ENCODE data around the gene CNOT6L. TPM values are rescaled to one million over a fixed set of nuclear protein-coding genes. Genes with fewer than 3 reads are reported as not detected.

Gene CNOT6L
- total and polyA plus RNA-seq, 2 donors (not counting 1 experiment from before 2014, with no cell fraction given) = 11.4 to 12.7 TPM

DNA sequence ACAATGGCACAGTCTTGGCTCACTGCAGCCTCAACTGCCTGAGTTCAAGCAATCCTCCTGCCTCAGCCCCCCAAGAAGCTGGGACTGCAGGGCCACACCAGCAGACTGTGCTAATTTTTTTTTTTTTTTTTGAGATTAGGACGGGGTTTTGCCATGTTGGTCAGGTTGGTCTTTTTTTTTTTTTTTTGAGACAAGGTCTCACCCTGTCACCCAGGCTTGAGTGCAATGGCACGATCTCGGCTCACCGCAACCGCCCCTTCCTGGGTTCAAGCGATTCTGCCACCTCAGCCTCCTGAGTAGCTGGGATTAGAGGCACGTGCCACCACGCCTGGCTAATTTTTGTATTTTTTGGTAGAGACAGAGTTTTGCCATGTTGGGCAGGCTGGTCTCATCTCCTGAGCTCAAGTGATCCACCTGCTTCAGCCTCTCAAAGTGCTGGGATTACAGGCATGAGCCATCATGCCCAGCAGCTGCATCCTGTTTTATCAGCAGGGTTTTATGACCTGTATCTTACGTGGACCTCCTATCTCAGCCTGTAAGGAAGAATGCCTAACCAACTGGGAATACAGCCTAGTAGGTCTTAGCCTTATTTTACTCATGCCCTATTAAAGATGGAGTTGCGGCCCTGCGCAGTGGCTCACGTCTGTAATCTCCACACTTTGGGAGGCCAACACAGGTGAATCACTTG lies 30.3 kb upstream of the CNOT6L start:
- H2AFZ ChIP-seq (ENCODE audit: low read length) = no peak overlapping the region
- DNase-seq (ENCODE audit: low read depth in 2 of 2) = no peak
- no peak overlapping the region for H3K4me3 ChIP-seq (replicated peaks in 1 of 4; ENCODE audit: control extremely low read depth in 1 of 4, insufficient read depth in 1 of 4, low read depth in 3 of 4, low read length in 4 of 4)
- no peak for TF ChIP-seq EZH2 (IDR thresholded peaks at IDR 0.05; ENCODE audit: low read length, missing control alignments)
- TF ChIP-seq, protein P1, sequence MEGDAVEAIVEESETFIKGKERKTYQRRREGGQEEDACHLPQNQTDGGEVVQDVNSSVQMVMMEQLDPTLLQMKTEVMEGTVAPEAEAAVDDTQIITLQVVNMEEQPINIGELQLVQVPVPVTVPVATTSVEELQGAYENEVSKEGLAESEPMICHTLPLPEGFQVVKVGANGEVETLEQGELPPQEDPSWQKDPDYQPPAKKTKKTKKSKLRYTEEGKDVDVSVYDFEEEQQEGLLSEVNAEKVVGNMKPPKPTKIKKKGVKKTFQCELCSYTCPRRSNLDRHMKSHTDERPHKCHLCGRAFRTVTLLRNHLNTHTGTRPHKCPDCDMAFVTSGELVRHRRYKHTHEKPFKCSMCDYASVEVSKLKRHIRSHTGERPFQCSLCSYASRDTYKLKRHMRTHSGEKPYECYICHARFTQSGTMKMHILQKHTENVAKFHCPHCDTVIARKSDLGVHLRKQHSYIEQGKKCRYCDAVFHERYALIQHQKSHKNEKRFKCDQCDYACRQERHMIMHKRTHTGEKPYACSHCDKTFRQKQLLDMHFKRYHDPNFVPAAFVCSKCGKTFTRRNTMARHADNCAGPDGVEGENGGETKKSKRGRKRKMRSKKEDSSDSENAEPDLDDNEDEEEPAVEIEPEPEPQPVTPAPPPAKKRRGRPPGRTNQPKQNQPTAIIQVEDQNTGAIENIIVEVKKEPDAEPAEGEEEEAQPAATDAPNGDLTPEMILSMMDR (conservative IDR thresholded peaks at IDR 0.05 in 1 of 2, IDR thresholded peaks at IDR 0.05 in 1 of 2; ENCODE audit: low read depth in 1 of 2, low read length in 2 of 2) = no peak
- H3K79me2 ChIP-seq (ENCODE audit: control insufficient read depth, insufficient read depth, low read length) = no peaks in the 10 kb centered on the region
- no peaks in the 10 kb centered on the region for H3K27me3 ChIP-seq (ENCODE audit: control insufficient read depth, insufficient read depth, low read length)
- H3K4me1 ChIP-seq (ENCODE audit: control insufficient read depth, extremely low read depth, insufficient read depth, low read length) = no peaks in the 10 kb centered on the region
- H3K4me2 ChIP-seq (ENCODE audit: extremely low read depth, insufficient read depth, low read length) = no peak overlapping the region
- H3K9ac ChIP-seq (ENCODE audit: insufficient read depth, low read length) = no peak overlapping the region
- H4K20me1 ChIP-seq (ENCODE audit: control insufficient read depth, extremely low read depth, insufficient read depth, low read length) = no peaks in the 10 kb centered on the region
- no peaks in the 10 kb centered on the region for H3K36me3 ChIP-seq (ENCODE audit: control insufficient read depth, insufficient read depth, low read length)
- H3K27ac ChIP-seq (ENCODE audit: insufficient read depth, low read length) = no peak overlapping the region
- no peaks in the 10 kb centered on the region for H3K9me3 ChIP-seq (ENCODE audit: control insufficient read depth, insufficient read depth, low read depth, low read length)

DNA sequence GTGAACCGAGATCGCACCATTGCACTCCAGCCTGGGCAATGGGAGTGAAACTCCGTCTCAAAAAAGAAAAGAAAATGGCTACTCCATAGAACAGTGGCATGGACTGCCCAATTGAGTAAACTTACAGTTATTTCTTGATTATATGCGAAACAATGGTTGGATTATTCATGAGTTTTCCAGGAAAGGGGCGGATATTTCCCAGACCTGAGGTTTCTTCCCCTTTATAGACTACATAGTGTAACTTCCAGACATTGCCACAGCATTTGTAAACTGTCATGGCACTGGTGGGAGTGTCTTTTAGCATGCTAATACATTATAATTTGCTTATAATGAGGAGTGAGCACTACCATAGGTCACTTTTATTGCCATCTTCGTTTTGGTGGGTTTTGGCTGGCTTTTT lies 29.3 kb upstream of the CNOT6L start:
- H3K79me2 ChIP-seq (ENCODE audit: control insufficient read depth, insufficient read depth, low read length) = no peaks in the 10 kb centered on the region
- H3K27ac ChIP-seq (ENCODE audit: insufficient read depth, low read length) = no peak overlapping the region
- H3K9ac ChIP-seq (ENCODE audit: insufficient read depth, low read length) = no peak overlapping the region
- H3K4me1 ChIP-seq (ENCODE audit: control insufficient read depth, extremely low read depth, insufficient read depth, low read length) = no peaks in the 10 kb centered on the region
- no peak overlapping the region for H2AFZ ChIP-seq (ENCODE audit: low read length)
- no peak overlapping the region for H3K4me3 ChIP-seq (replicated peaks in 1 of 4; ENCODE audit: control extremely low read depth in 1 of 4, insufficient read depth in 1 of 4, low read depth in 3 of 4, low read length in 4 of 4)
- no peaks in the 10 kb centered on the region for H3K27me3 ChIP-seq (ENCODE audit: control insufficient read depth, insufficient read depth, low read length)
- no peak overlapping the region for H3K4me2 ChIP-seq (ENCODE audit: extremely low read depth, insufficient read depth, low read length)
- no peak for DNase-seq (ENCODE audit: low read depth in 2 of 2)
- H3K36me3 ChIP-seq (ENCODE audit: control insufficient read depth, insufficient read depth, low read length) = no peaks in the 10 kb centered on the region
- no peak for TF ChIP-seq EZH2 (IDR thresholded peaks at IDR 0.05; ENCODE audit: low read length, missing control alignments)
- TF ChIP-seq, protein P1 (conservative IDR thresholded peaks at IDR 0.05 in 1 of 2, IDR thresholded peaks at IDR 0.05 in 1 of 2; ENCODE audit: low read depth in 1 of 2, low read length in 2 of 2) = no peak
- H4K20me1 ChIP-seq (ENCODE audit: control insufficient read depth, extremely low read depth, insufficient read depth, low read length) = no peaks in the 10 kb centered on the region
- H3K9me3 ChIP-seq (ENCODE audit: control insufficient read depth, insufficient read depth, low read depth, low read length) = no peaks in the 10 kb centered on the region

DNA sequence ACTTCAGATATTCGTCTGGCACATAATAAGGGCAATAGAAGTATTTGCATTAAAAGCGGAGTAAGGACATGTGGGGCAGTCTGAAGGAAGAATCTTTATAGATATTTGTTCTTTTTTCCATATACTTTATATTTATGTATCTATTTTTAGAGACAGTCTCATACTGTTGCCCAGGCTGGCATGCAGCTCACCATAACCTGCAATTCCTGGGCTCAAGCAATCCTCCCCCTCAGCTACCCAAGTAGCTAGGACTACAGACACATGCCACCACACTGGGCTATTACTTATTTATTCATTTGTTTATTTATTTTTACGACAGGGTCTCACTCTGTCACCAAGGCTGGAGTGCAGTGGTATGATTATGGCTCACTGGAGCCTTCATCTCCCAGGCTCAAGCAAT lies 26.8 kb upstream of the CNOT6L start:
- Histone ChIP-seq H3K4me2 (ENCODE audit: extremely low read depth, insufficient read depth, low read length) (no peak overlapping the region), H3K4me1 (ENCODE audit: control insufficient read depth, extremely low read depth, insufficient read depth, low read length) (no peaks in the 10 kb centered on the region), H2AFZ (ENCODE audit: low read length) (no peak overlapping the region), H3K79me2 (ENCODE audit: control insufficient read depth, insufficient read depth, low read length) (no peaks in the 10 kb centered on the region), H3K27ac (ENCODE audit: insufficient read depth, low read length) (no peak overlapping the region), H3K27me3 (ENCODE audit: control insufficient read depth, insufficient read depth, low read length) (no peaks in the 10 kb centered on the region), H3K4me3 (replicated peaks in 1 of 4; ENCODE audit: control extremely low read depth in 1 of 4, insufficient read depth in 1 of 4, low read depth in 3 of 4, low read length in 4 of 4) (no peak overlapping the region), H3K9ac (ENCODE audit: insufficient read depth, low read length) (no peak overlapping the region), H3K36me3 (ENCODE audit: control insufficient read depth, insufficient read depth, low read length) (no peaks in the 10 kb centered on the region), H4K20me1 (ENCODE audit: control insufficient read depth, extremely low read depth, insufficient read depth, low read length) (no peaks in the 10 kb centered on the region), H3K9me3 (ENCODE audit: control insufficient read depth, insufficient read depth, low read depth, low read length) (no peaks in the 10 kb centered on the region)
- TF ChIP-seq, protein P1 (conservative IDR thresholded peaks at IDR 0.05 in 1 of 2, IDR thresholded peaks at IDR 0.05 in 1 of 2; ENCODE audit: low read depth in 1 of 2, low read length in 2 of 2) = no peak
- no peak for TF ChIP-seq EZH2 (IDR thresholded peaks at IDR 0.05; ENCODE audit: low read length, missing control alignments)
- no peak for DNase-seq (ENCODE audit: low read depth in 2 of 2)
